Measurements from ENCODE around the gene FKBP9. TPM values are rescaled to one million over a fixed set of nuclear protein-coding genes. Genes with fewer than 3 reads are reported as not detected.

FKBP9 gene
- total and polyA plus RNA-seq, 2 donors (not counting 3 experiments of a cell fraction or from before 2014, with no cell fraction given) = 88.7 to 124 TPM

DNA sequence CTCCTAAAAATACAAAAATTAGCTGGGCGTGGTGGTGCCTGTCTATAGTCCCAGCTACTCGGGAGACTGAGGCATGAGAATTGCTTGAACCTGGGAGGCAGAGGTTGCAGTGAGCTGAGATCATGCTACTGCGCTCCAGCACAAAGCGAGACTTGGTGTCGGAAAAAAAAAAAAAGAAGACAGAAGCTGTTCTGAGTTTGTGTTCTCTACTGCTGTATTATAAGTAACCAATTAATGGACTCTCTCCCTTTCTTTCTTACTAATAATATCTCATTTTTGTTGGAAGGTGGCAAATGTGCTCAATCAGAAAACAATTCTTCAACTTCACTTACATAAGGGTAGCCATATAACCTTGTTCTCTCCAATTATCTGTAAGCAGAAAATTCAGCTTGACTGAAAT is 97.9 kb downstream of the FKBP9 start:
- Histone ChIP-seq H2AFZ (ENCODE audit: low read depth, low read length) (no peak overlapping the region), H4K20me1 (replicated peaks; ENCODE audit: control insufficient read depth, extremely low read depth, insufficient read depth, low read length) (peaks cover 2% of the 10 kb centered on the region), H3K9ac (replicated peaks; ENCODE audit: extremely low read depth, insufficient read depth, low read length) (no peak overlapping the region), H3K27me3 (ENCODE audit: control insufficient read depth in 2 of 2, insufficient read depth in 2 of 2, low read length in 2 of 2) (no peaks in the 10 kb centered on the region), H3K27ac (ENCODE audit: insufficient read depth, low read depth, low read length) (peak overlapping the region; percentile 69), H3K79me2 (ENCODE audit: control insufficient read depth, insufficient read depth, low read length) (peaks cover 87% of the 10 kb centered on the region), H3K4me3 (replicated peaks in 1 of 3; ENCODE audit: insufficient read depth in 1 of 3, low read depth in 1 of 3, low read length in 3 of 3) (no peak overlapping the region), H3K36me3 (ENCODE audit: control insufficient read depth in 2 of 2, extremely low read depth in 1 of 2, insufficient read depth in 2 of 2, low read length in 2 of 2) (no peaks in the 10 kb centered on the region), H3K9me1 (replicated peaks; ENCODE audit: control insufficient read depth, extremely low read depth, insufficient read depth, low read length) (no peaks in the 10 kb centered on the region), H3K4me1 (ENCODE audit: control insufficient read depth, extremely low read depth, insufficient read depth, low read length) (peaks cover 11% of the 10 kb centered on the region), H3K9me3 (replicated peaks; ENCODE audit: control insufficient read depth, insufficient read depth, low read length) (no peaks in the 10 kb centered on the region), H3K4me2 (ENCODE audit: insufficient read depth, low read length) (no peak overlapping the region)
- DNase-seq (ENCODE audit: low read depth, low spot score) = no peak
- ChIA-PET CTCF (interaction anchor here (1.0 to 1.2 kb wide), 2 partner anchors 15 to 53 kb away, joined by 3 read pairs; no protein-coding TSS in a partner anchor), POLR2A (no interaction called here)
- dilution Hi-C loops (cut with MboI; ENCODE audit: extremely low pct_ligation_motif_present, low sequenced_read_pairs) (no loop called here), intact Hi-C loops (cut with micrococcal nuclease) (no loop called here)
- BruUV-seq (replicated peaks) = no TSS peak
- TF ChIP-seq POLR2AphosphoS5 (IDR thresholded peaks at IDR 0.05; ENCODE audit: insufficient read depth, low read depth, low read length) = no peak
- TF ChIP-seq, protein P1, sequence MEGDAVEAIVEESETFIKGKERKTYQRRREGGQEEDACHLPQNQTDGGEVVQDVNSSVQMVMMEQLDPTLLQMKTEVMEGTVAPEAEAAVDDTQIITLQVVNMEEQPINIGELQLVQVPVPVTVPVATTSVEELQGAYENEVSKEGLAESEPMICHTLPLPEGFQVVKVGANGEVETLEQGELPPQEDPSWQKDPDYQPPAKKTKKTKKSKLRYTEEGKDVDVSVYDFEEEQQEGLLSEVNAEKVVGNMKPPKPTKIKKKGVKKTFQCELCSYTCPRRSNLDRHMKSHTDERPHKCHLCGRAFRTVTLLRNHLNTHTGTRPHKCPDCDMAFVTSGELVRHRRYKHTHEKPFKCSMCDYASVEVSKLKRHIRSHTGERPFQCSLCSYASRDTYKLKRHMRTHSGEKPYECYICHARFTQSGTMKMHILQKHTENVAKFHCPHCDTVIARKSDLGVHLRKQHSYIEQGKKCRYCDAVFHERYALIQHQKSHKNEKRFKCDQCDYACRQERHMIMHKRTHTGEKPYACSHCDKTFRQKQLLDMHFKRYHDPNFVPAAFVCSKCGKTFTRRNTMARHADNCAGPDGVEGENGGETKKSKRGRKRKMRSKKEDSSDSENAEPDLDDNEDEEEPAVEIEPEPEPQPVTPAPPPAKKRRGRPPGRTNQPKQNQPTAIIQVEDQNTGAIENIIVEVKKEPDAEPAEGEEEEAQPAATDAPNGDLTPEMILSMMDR (IDR thresholded peaks at IDR 0.05; ENCODE audit: extremely low read depth in 1 of 2, insufficient read depth in 1 of 2, low read depth in 1 of 2, low read length in 2 of 2) = no peak
- TF ChIP-seq MYC (IDR thresholded peaks at IDR 0.05; ENCODE audit: low read depth, low read length) = no peak
- TF ChIP-seq JUN (IDR thresholded peaks at IDR 0.05; ENCODE audit: borderline replicate concordance, insufficient read depth, insufficient read length, low read depth) = no peak
- no peak for TF ChIP-seq GATA2 (IDR thresholded peaks at IDR 0.05; ENCODE audit: insufficient read depth, insufficient read length, low read depth, low read length)
- TF ChIP-seq POLR2A (IDR thresholded peaks at IDR 0.05; ENCODE audit: low read depth, low read length) = no peak
- TF ChIP-seq, protein P2, sequence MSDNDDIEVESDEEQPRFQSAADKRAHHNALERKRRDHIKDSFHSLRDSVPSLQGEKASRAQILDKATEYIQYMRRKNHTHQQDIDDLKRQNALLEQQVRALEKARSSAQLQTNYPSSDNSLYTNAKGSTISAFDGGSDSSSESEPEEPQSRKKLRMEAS (IDR thresholded peaks at IDR 0.05; ENCODE audit: insufficient read depth, insufficient read length) = no peak
- no peak for TF ChIP-seq EZH2 (IDR thresholded peaks at IDR 0.05; ENCODE audit: borderline replicate concordance, low read depth, low read length, severe bottlenecking)
- TF ChIP-seq FOS (IDR thresholded peaks at IDR 0.05; ENCODE audit: borderline replicate concordance, insufficient read depth, low read length) = no peak
- FAIRE-seq = no peak

Small RNAs within 50 kb of the gene (small RNA-seq; reads per million reads assigned to genes)
- not detected for gene AC083863.1 (ENCODE audit: insufficient read depth, insufficient read length, low read depth, low replicate concordance)
- gene RN7SL505P (ENCODE audit: insufficient read depth, insufficient read length, low read depth, low replicate concordance) = not detected
- not detected for gene RNU6-388P (ENCODE audit: insufficient read depth, insufficient read length, low read depth, low replicate concordance)
- gene RPS29P14 (ENCODE audit: insufficient read depth, insufficient read length, low read depth, low replicate concordance) = not detected

Other genes with a start within 250 kb of the FKBP9 start
- gene KBTBD2, start 65.7 kb upstream of the FKBP9 start, total RNA-seq = 36.6 and 37.0 TPM in 2 replicates
- 19.8 and 24.8 TPM in 2 replicates for gene KBTBD2, start 65.7 kb upstream of the FKBP9 start, polyA plus RNA-seq
- 22.0 and 22.6 TPM in 2 replicates for gene NT5C3A, start 105.3 kb downstream of the FKBP9 start, total RNA-seq
- gene NT5C3A, start 105.3 kb downstream of the FKBP9 start, polyA plus RNA-seq = 4.3 and 7.1 TPM in 2 replicates
- gene RP9, start 152.0 kb downstream of the FKBP9 start, total RNA-seq = 18.5 and 20.9 TPM in 2 replicates
- 15.1 and 16.0 TPM in 2 replicates for gene RP9, start 152.0 kb downstream of the FKBP9 start, polyA plus RNA-seq
- 14.1 and 17.4 TPM in 2 replicates for gene BBS9, start 172.1 kb downstream of the FKBP9 start, total RNA-seq
- 5.0 and 5.7 TPM in 2 replicates for gene BBS9, start 172.1 kb downstream of the FKBP9 start, polyA plus RNA-seq

All from endothelial cell of umbilical vein (primary cell).